ENCODE results near the gene LPCAT1.
"Not testable (repeated sequence)": the region's sequence is repeated elsewhere in the genome, so short reads cannot be mapped to it uniquely, and the experiment has no call there.

Gene LPCAT1

DNA sequence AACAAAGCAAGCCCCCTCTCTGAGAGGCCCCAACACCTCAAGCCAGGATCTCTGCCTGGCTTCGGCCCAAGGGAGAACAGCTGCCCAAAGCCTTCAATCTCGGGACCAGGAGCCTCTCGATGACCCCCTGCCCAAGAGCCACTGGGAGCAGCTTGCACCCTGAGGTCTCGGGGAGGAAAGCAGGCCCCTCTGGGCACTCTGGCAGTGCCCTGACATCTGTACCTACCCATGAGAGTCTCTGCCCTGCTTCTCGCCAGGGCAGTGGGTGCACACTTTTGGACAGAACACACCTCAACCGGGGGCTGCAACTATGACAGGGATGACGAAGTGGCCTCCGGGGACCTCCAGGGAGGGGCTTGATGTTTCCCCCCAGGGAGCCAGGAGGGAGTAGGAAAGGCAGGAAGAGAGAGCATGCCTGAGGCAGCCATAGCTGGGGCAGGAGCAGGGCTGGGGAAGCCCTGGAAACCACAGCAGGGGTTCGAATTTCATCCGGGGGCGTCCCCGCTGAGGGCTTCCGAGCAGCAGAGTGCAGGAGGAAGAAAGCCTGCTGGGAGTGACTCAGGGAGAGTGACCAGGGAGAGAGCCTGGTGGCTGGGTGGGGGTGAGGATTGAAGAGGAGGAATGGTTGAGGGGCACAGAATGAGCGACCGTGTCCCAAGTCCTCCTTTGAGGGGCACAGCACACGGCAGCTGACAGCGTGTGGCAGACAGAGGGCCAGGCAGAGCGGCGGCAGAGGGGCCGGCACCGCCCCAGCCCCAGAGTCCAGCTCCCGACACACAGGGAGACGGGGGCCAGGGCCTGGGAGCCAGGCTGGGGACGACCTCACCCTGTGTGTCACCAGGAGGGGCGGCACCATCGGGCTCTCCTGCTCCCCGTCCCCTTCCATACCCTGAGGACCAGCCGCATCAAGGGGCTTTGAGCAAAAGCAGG, 1.8 kb downstream of the LPCAT1 start:
- no peak for DNase-seq (ENCODE audit: low read depth)

DNA sequence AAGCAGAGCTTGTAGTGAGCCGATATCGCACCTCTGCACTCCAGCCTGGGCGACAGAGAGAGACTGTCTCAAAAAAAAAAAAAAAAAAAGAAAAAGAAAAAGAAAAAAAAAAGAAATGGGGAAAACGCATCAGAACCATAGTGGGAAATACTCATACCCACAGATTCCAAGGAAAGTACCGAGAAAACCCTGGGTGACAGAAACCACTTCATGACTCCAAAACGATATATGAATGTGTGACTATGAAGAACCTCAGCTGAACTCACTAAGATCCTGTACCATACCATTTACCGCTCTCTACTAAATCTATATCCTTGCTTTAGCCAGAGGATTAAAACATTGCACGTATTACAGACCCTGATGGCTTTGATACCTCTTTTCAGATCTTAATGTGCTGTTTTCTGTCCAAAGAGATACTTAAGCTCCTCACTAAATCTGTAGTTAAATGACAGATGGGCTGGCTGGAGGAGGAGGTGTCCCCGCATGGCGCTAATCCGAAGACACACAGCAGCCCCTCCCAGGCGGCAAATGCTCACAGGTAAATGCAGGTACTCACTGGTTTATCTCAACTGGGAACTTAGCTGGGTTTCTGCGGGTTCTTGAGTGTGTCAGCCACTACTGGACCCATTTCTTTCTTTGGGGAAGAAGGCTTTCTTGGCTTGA, 2.8 kb downstream of the LPCAT1 start:
- DNase-seq (ENCODE audit: low read depth): no peak

DNA sequence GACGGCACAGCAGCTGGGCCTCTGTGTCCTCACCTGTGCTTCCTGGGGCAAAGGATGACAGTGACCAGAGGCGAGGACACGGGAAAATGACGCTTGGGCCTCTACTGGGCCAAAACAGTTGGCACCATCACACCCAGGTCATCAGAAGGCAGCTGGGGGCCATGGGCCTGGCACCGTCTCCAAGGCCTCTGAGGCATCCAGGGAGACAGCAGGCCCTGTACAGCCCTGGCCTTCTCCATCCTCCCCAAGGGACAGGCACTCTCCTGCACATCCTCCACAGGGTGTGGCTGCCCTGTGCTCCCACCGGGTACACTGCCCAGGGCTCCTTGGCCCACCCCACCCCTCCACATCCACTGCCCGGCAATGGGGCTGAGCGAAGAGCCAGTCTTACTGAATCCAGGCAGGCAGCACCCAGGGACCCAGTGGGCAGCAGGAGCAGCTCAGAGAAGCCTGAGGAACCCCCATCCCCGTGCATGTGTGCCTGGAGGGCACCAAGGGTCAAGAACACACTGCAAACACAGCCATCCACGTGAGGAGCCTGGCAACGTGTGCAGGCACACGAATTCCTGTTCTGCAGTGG, 4.0 kb downstream of the LPCAT1 start:
- DNase-seq (ENCODE audit: low read depth): no peak

DNA sequence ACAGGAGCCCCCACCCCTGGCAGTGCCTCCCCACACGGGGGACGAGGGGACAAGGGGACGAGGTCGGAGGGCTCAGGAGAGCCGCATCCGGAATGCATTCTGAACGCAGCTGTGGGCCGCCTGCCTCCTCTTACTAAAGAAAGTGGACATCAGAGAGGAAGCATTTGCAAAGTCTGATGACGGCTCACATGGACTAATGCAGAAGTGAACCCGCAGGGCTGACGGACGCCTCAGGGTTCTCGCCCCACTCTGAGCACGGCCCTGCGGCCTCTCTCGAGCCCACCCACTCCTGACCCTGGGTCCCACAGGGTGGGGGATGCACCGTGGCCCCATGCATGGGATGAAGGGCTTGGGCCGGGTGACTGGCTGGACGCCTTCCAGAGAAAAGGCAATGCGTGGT, 5.9 kb downstream of the LPCAT1 start:
- DNase-seq (ENCODE audit: low read depth): no peak

DNA sequence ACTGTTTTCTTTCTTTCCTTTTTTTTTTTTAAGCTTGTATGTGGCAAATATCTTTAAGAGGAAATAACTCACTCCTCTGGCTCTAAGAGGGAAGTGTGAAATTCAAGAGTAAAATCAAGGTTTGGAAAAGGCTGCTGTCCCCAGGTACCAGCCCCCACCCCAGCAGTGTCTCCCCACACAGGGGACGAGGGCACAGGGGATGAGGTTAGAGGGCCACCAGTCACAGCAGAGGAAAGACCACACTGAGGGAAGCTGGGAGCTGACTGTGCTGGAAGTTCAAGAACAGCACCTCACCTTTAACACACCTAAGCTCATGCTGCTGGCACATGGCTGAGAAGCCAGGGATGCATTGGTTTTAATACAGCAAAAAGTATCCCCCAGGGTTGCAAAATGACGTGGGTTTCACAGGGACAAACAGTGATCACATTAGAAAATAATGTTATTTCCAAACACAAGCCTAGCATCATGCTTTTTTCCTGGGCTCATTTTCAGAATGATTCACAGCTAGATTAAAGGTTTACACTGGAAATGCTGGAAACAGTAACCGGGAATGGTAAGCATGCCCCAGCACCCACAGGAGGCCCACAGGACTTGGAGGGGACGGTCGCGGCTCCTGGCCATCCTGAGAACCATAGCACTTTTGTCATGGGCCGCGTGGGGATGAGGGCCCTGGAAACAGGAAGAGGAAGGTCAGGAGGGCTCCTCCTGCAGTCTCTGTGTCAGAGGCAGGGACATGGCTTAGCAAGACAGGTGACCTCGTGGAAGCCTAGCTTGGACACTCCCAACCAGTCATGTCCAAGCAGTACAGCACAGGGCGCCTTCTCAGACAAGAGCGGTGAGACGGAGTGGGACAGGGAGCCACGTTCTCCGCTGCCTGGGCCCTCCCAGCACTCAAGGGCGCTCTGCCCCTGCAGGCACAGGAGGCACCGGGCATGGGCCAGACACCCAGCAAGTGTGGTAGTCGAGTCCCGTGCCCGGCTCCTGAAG, 6.9 kb downstream of the LPCAT1 start:
- no peak for DNase-seq (ENCODE audit: low read depth)

DNA sequence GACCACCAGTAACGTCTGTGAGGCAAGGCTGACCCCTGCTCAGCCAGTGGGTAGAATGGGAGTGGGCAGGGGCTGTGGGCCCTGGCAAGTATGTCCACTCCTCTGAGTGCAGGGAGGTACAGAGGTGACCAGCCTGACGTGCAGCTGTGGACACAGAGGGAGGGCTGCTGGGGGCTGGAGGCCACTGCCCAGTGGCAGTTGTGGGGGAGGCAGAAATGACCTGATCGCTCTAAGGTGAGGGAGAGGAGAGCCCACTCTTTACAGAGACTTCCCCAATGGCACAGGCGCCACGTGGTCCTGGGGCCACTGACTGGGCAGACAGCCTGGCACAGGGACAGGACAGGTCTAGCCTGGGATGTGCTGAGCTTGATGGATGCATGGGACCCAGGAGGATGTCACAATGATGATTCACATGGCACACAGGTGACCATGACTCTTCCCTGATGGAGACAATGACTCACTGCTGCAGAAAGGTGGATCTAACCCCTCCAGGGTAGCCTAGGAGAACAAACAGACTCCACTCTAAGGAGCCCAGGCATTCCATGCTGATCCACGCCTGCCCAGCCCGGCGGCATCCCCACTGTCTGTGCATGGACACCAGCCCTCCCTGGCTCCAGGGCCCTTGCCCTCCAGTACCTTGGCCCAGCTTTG, 7.7 kb downstream of the LPCAT1 start:
- DNase-seq (ENCODE audit: low read depth): no peak

DNA sequence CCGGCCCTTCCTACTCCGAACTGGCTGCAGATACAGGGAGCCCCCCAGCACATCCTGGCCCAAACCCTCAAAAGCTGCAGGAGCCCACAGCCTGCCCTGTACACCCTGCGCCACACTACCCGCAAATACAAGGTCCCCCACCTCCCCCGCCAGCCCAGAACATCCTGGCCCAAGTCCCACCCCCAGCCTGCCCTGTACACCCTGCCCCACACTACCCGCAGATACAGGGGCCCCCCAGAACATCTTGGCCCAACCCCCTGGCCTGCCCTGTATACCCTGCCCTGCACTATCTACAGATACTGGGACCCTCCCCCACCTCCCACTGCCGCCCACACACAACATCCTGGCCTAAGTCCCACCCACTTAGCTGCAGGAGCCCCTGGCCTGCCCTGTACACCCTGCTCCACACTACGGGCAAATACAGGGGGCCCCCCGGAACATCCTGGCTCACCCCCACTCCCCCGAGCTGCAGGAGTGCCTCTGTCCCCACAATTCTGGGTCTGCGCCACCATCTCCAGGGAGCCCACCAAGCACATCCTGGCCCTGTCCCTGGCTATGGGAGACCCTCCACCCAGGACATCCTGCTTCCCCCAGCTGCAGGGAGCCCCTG, 8.3 kb downstream of the LPCAT1 start:
- DNase-seq (ENCODE audit: low read depth): no peak

DNA sequence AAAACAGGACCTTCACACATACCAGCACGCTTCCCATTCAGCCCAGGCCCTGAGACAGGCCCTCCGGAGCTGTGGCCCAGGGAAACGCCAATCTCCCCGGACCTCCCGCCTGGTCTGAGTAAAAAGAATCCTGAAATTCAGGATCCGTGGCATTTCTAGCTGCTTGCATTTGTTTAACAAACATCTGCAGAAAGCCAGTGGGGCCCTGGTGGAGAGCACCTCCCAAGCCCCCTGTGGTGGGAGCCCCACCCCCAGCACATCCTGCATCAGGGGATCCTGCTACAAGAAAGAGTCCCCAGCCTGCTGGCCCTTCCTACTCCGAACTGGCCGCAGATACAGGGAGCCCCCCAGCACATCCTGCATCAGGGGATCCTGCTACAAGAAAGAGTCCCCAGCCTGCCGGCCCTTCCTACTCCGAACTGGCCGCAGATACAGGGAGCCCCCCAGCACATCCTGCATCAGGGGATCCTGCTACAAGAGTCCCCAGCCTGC, 8.9 kb downstream of the LPCAT1 start:
- not testable (repeated sequence) for DNase-seq (ENCODE audit: low read depth)

DNA sequence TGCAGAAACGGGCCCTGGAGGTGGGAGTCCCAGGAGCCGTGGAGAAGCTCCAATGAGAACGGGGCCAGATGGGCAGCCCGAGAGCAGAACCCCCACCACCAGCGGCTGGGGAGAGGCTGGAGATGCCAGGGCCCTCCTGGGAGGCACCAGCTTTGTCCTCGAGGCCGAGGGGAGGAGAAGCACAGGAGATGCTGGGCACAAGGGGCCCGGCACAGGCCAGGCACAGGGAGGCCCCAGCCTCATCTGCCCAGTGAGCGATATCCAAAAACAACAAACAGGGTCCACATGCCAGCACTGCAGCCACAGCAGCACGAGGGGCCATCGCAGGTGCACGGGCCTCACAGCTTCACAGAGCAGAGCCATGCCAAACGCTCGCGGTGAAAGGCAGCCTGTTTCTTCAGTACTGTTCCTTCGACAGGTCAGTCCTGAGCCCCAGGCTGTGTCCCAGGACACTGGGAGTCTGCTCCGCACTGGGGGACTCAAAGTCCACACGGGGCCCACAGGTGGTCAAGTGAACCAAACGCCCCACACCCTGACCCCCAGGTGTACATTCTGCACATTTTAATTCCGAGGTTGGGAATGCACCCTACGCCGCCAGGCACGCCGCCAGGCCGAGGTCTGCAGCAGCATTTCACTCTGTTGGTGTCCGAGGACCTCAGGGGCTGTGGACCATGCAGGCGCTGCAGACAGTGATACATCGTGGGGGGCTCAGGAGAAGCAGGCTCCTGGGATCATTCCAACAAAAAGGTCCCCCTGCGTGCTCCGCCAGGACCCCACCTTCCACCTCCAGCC, 9.5 kb downstream of the LPCAT1 start:
- DNase-seq (ENCODE audit: low read depth): no peak

DNA sequence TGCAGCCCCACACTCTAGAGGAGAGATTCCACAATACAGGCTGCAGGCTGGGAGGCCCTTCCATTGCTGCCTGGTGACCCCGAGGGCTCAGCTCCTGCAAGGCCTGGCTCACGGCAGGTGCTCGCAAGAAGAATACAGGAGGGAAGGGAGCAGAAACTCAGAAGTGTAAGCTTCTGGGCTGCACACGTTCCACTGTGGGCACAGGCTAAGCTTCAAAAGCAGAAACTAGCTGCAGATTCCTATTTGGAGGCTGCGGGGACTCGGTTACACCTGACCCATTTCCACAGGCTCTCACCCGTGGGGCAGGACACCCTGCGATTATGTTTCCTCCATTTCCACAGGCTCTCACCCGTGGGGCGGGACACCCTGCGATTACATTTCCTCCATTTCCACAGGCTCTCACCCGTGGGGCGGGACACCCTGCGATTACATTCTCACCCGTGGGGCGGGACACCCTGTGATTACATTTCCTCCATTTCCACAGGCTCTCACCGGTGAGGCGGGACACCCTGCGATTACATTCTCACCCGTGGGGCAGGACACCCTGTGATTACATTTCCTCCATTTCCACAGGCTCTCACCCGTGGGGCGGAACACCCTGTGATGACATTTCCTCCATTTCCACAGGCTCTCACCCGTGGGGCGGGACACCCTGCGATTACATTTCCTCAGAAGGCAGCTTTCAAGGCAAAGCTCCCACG, 10.3 kb downstream of the LPCAT1 start:
- DNase-seq (ENCODE audit: low read depth): no peak

DNA sequence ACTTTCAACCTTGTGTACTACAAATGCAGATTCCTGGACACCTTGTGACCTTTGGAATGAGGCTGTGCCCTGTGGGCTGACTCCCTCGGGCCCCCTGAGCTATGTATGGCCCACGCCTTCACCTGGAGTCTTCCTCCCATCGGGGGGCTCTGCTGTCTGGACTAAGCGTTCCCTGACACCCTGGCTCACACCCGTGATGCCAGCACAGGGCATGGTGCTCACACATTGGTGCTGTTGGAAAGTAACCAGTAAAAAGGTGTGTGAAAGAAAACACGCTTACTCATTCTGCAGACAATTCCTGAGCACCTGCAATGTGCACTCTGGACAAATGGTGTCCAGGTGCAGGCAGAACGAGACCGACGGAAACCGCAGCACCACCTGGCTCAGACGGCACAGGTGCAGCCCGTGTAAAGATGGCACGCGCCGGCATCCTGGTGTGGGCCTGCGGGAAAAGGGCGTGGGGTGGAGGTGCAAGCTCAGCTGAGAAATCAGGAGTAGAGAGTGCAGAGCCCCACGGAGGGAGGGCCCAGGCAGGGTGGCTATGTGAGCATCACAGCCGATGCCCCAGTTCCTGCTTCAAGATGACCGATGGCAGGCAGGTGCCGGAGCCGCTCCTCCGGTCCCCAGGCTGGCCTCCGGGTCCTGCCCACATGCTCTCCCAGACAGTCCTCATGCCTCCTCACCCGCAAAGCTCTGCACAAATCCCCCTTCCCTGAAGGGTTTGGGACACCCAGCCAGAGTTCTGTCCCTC, 11.0 kb downstream of the LPCAT1 start:
- DNase-seq (ENCODE audit: low read depth): no peak

DNA sequence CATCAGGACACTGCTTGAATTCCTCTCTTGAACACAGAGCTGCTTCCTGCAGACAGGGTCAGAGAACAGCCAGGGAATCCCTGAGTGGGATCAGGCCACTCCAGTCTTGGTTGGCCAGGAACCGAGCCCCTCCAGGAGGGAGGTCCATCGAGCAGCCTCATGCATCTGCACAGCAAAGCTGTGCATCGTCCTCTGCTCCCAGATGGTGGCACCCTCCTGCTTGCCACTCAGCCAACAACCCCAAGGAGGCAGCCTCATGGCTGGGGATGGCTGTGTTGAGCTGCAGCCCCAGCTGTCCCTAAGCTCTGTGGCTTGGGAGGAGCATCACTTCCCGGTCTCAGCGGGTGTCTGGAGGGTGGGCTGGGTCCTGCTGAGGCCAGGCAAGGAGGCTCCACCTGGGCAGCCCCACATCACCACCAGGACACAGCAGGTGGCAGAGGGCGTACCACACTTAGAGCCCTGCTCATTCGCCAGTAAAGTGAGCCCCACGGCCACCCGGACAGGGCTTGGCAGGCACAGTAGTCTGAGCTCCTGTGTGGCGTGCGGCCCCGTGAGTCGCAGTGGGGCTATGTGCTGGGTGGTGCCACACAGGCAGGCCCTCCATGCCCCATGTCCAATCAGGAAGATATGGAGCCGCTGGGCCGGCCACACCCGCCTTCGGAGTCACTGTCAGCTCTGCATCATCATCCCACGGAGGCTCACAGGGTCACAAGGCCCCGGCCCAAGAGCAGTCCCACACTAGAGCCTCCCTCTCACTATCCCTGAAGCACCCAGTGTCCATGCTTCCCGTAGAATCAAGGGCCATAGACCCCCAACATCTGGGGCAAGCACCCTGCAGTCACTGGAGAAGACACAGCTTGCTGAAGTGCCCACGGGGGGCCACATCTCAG, 11.9 kb downstream of the LPCAT1 start:
- no peak for DNase-seq (ENCODE audit: low read depth)

DNA sequence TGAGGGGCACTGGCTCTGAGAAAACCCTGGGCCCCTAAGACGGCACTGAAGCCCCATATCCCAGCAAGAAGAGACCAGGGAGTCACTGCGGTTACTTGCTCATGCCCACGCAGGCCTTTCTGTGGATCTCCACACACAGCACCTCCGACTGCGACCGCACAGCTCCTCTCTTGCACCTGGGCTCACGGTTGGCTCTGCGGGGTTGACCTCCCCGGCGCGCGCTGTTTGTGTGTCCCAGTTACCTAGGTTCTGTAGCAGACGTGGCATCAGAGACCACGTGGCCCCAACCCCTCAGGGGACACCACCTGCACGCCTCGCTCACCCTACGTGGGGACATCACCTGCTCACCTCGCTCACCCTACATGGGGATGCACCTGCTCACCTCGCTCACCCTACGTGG, 12.7 kb downstream of the LPCAT1 start:
- no peak for DNase-seq (ENCODE audit: low read depth)

DNA sequence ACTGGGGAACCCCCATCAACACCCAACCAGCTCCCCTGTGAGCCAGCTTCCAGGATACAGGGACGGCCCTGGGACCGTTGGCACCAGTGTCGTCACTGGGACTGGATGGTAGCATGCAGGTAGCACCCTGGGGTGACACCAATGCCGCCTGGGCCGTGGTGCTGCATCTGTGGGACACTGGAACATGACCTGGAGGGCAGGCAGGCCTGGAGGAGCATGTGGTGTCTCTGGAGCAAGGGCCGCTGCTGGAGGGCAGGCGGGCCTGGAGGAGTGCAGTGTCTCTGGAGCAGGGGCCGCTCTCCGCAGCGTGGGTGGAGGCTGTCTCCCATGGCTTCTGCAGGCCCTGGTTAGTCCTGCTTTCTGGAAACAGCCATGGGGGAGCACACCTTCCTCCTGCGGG, 13.1 kb downstream of the LPCAT1 start:
- DNase-seq (ENCODE audit: low read depth): no peak

DNA sequence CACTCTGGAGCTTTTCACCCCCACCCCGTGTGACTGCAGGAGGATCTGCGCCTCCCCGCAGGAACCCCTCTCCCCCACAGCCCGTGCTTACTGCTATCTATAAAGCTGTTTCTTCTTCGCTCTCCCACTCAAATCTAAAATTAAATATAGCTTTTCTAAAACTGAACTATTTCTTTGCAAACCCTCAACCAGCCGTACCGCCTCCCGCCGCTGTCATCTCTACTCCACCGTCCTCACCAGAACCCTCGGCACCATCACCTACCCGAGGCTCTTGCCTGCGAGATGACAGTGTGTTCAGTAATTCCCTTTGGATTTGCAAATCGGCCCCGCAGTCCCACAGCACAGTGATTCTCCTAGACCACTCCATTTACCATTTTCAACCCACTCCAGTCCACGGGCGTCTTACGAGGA, 13.6 kb downstream of the LPCAT1 start:
- no peak for DNase-seq (ENCODE audit: low read depth)

DNA sequence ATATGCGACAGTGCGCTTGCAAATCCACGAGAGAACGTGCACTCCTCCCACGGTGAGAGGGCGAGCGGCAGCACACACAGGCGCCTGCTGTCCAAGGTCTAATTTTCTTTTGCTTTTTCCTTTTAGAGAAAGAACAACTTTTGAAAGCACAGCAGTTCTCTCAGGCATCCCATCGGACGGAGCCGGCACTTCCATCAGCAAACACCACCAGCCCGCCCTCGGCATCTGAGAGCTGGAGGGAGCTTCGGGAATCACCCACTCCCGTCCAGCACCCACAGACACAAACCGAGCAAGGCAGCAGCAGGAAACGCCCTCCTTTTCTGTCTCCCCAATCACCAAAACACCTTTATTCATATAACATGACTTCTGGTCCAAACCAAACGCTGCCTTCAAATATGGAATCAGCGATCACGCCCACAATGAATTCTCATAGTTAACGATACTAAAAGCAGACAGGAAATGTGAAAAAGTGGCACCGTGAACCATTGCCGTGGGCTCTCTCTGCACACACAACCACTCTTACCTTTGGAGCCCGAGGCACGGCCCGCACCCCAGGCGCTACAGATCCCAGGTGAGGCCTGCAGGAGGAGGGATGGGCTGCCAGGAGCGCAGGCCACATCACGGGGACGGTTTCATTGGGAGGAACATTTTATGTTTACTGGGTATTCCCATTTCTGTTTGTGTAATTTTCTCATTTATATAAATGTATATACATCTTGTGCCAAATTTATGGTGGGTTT, 14.2 kb downstream of the LPCAT1 start:
- DNase-seq (ENCODE audit: low read depth): no peak

All from activated T-cell treated with anti-CD3 and anti-CD28 coated beads for 1 hour (primary cell).